Hair follicular keratinocyte (primary cell): Measurements from ENCODE around the gene TBC1D5. TPM values are rescaled to one million over a fixed set of nuclear protein-coding genes. Genes with fewer than 3 reads are reported as not detected.

Source experiments
- total RNA-seq: library from RNA; depleted of rRNA; stranded (reverse); fragments of >200 nt; gene quantifications from 2 replicates; pipeline ENCODE4 v1.2.3, GENCODE V29; 2015

The TBC1D5 gene, protein sequence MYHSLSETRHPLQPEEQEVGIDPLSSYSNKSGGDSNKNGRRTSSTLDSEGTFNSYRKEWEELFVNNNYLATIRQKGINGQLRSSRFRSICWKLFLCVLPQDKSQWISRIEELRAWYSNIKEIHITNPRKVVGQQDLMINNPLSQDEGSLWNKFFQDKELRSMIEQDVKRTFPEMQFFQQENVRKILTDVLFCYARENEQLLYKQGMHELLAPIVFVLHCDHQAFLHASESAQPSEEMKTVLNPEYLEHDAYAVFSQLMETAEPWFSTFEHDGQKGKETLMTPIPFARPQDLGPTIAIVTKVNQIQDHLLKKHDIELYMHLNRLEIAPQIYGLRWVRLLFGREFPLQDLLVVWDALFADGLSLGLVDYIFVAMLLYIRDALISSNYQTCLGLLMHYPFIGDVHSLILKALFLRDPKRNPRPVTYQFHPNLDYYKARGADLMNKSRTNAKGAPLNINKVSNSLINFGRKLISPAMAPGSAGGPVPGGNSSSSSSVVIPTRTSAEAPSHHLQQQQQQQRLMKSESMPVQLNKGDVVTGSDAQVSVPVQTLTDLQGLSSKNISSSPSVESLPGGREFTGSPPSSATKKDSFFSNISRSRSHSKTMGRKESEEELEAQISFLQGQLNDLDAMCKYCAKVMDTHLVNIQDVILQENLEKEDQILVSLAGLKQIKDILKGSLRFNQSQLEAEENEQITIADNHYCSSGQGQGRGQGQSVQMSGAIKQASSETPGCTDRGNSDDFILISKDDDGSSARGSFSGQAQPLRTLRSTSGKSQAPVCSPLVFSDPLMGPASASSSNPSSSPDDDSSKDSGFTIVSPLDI
- 37.8 and 64.0 TPM in 2 replicates for total RNA-seq

DNA sequence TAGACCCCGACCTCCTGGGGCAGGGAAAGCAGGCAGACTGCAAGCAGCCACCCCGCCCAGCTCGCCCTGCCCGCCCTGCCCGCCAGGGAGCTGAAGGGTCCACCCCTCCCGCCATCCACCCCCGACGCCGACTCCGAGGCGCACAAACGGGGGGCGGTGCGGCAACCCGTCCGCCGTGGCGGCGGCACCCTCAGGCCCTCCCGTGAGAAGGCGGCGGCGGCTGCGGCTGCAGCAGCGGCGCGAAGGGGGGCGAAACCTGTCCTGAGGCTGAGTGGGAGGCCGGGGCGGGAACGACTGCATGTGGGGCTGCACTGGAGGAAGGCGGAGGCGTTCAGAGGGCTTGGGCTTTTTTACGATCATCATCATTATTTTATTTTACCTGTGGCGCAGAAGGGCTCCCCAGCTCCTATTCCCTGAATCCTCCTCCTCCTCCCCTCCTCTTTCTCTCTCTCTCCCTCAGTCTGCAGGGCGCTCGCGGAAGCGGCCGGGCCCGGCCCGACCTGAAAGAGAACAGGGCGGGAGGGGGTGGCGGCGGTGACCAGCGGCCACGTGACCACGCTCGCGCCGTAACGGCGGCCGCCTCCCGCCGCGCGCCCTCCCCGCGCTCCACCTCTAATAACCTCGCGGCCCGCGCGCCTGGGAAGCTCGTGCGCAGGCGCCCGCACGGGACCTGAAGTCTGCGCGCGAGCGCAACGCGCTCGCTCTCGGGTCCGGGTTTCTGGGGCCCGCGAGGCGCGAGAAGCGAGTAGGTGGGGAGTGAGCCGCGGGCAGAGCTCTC, at the start of gene TBC1D5:
TBC1D5 (minus strand) TSS at position 530 of the 778 bp plus-strand sequence. CDS start 234,061 bp downstream, outside the sequence.

